Suprapubic skin (tissue), 4 donors: ENCODE results near the gene HNRNPH2.

Source experiments
- CTCF ChIP-seq, 2 donors: fragments of 200-600 bp in 1 of 2; fragments of 450-650 bp in 1 of 2; sonication (generic) in 1 of 2; IDR thresholded peaks; one replicate each; pipeline ENCODE4 v1.5.1; 2016 to 2019; ENCODE audit warnings: antibody characterized with exemption in 2 of 2, mild to moderate bottlenecking in 1 of 2, moderate library complexity in 1 of 2
- POLR2A ChIP-seq, 2 donors: fragments of 450-650 bp; IDR thresholded peaks; one replicate each; pipeline ENCODE4 v1.6.1; 2017; ENCODE audit warnings: antibody characterized with exemption in 2 of 2, mild to moderate bottlenecking in 2 of 2, moderate library complexity in 2 of 2
- POLR2AphosphoS5 ChIP-seq, 3 donors: sonication (generic); formaldehyde crosslinking; IDR thresholded peaks; one replicate each; pipeline ENCODE4 v1.6.1; 2017; ENCODE audit warnings: antibody characterized with exemption in 3 of 3

- TF ChIP-seq POLR2AphosphoS5 (IDR thresholded peaks at IDR 0.05) (no peak), POLR2A (IDR thresholded peaks at IDR 0.05) (no peak), CTCF (IDR thresholded peaks at IDR 0.05) (peak; percentile 55 to 59)
These were observed 7.4 kb downstream of the HNRNPH2 start for GRCh38 chrX:101415180-101416145.
